ENCODE data around the gene VTA1.
A peak's percentile ranks its signal among the peaks of the same experiment; 100 is the strongest.
"Not testable (repeated sequence)": the region's sequence is repeated elsewhere in the genome, so short reads cannot be mapped to it uniquely, and the experiment has no call there.

Gene VTA1

GRCh38 chr6:142154336-142154735, 7.3 kb downstream of the VTA1 start:
- peaks cover 23% of the 10 kb centered on the region for H3K4me1 Mint-ChIP-seq
- DNase-seq, result no peak
- CTCF ChIA-PET, result interaction anchor here (1.3 to 2.2 kb wide), 3 partner anchors 10 to 54 kb away, joined by 3 to 5 read pairs (median 3); no protein-coding TSS in a partner anchor
- no peak overlapping the region for H3K27ac Mint-ChIP-seq
- H3K4me3 Mint-ChIP-seq, result no peak overlapping the region
- H3K36me3 Mint-ChIP-seq, result peaks cover 15% of the 10 kb centered on the region
- no peaks in the 10 kb centered on the region for H3K27me3 Mint-ChIP-seq
- H3K9me3 Mint-ChIP-seq, result no peaks in the 10 kb centered on the region

GRCh38 chr6:142155091-142155490, 8.0 kb downstream of the VTA1 start:
- Mint-ChIP-seq H3K36me3 (peaks cover 10% of the 10 kb centered on the region), H3K27ac (no peak overlapping the region), H3K9me3 (no peaks in the 10 kb centered on the region), H3K4me3 (no peak overlapping the region), H3K4me1 (peaks cover 15% of the 10 kb centered on the region), H3K27me3 (no peaks in the 10 kb centered on the region)
- CTCF ChIA-PET, result interaction anchor here (1.3 to 2.6 kb wide), 8 partner anchors 9 to 318 kb away, joined by 3 to 18 read pairs (median 6); no protein-coding TSS in a partner anchor
- no peak for DNase-seq

- Mint-ChIP-seq H3K27me3 (no peaks in the 10 kb centered on the region), H3K27ac (no peak overlapping the region), H3K4me3 (no peak overlapping the region), H3K36me3 (no peaks in the 10 kb centered on the region), H3K4me1 (peaks cover 11% of the 10 kb centered on the region), H3K9me3 (no peaks in the 10 kb centered on the region)
- DNase-seq, result no peak
- CTCF ChIA-PET, result interaction anchor here (0.9 to 2.6 kb wide), 16 partner anchors 8 to 1299 kb away, joined by 3 to 18 read pairs (median 4); partner anchors contain the start of genes NMBR and VTA1
Observed at GRCh38 chr6:142155895-142156757, 9.1 kb downstream of the VTA1 start.

- CTCF ChIA-PET, result interaction anchor here (0.9 to 2.6 kb wide), 15 partner anchors 9 to 1298 kb away, joined by 3 to 18 read pairs (median 4); partner anchors contain the start of genes NMBR and VTA1
- not testable (repeated sequence) for H3K36me3 Mint-ChIP-seq, H3K27me3 Mint-ChIP-seq, H3K27ac Mint-ChIP-seq, H3K4me3 Mint-ChIP-seq, H3K9me3 Mint-ChIP-seq, DNase-seq
- peaks cover 11% of the 10 kb centered on the region for H3K4me1 Mint-ChIP-seq
Observed at GRCh38 chr6:142156758-142157068, 9.7 kb downstream of the VTA1 start.

GRCh38 chr6:142162780-142163179, 15.7 kb downstream of the VTA1 start:
- no peaks in the 10 kb centered on the region for H3K27me3 Mint-ChIP-seq
- DNase-seq, result no peak
- CTCF ChIA-PET, result no interaction called here
- no peaks in the 10 kb centered on the region for H3K9me3 Mint-ChIP-seq
- H3K36me3 Mint-ChIP-seq, result peaks cover 4% of the 10 kb centered on the region
- H3K27ac Mint-ChIP-seq, result no peak overlapping the region
- no peak overlapping the region for H3K4me3 Mint-ChIP-seq
- H3K4me1 Mint-ChIP-seq, result no peaks in the 10 kb centered on the region

GRCh38 chr6:142165227-142165626, 18.2 kb downstream of the VTA1 start:
- CTCF ChIA-PET, result interaction anchor here (1.0 to 1.5 kb wide), 3 partner anchors 10 to 43 kb away, joined by 4 to 5 read pairs (median 4); no protein-coding TSS in a partner anchor
- H3K27ac Mint-ChIP-seq, result no peak overlapping the region
- H3K27me3 Mint-ChIP-seq, result no peaks in the 10 kb centered on the region
- DNase-seq, result no peak
- no peaks in the 10 kb centered on the region for H3K9me3 Mint-ChIP-seq
- no peaks in the 10 kb centered on the region for H3K4me1 Mint-ChIP-seq
- H3K4me3 Mint-ChIP-seq, result no peak overlapping the region
- peaks cover 9% of the 10 kb centered on the region for H3K36me3 Mint-ChIP-seq

GRCh38 chr6:142167071-142167470, 20.0 kb downstream of the VTA1 start:
- DNase-seq, result no peak
- CTCF ChIA-PET, result interaction anchor here (1.0 to 1.3 kb wide), 2 partner anchors 11 to 18 kb away, joined by 3 to 7 read pairs; no protein-coding TSS in a partner anchor
- H3K36me3 Mint-ChIP-seq, result peaks cover 13% of the 10 kb centered on the region
- H3K4me3 Mint-ChIP-seq, result no peak overlapping the region
- no peaks in the 10 kb centered on the region for H3K4me1 Mint-ChIP-seq
- H3K27ac Mint-ChIP-seq, result no peak overlapping the region
- H3K27me3 Mint-ChIP-seq, result no peaks in the 10 kb centered on the region
- no peaks in the 10 kb centered on the region for H3K9me3 Mint-ChIP-seq

GRCh38 chr6:142167486-142167885, 20.4 kb downstream of the VTA1 start:
- CTCF ChIA-PET, result interaction anchor here (1.3 kb wide), 1 partner anchor 12 kb away, joined by 7 read pairs; no protein-coding TSS in a partner anchor
- Mint-ChIP-seq H3K27me3 (no peaks in the 10 kb centered on the region), H3K4me3 (no peak overlapping the region), H3K27ac (no peak overlapping the region), H3K4me1 (no peaks in the 10 kb centered on the region), H3K36me3 (peaks cover 16% of the 10 kb centered on the region), H3K9me3 (no peaks in the 10 kb centered on the region)
- no peak for DNase-seq

- Mint-ChIP-seq H3K4me3 (no peak overlapping the region), H3K4me1 (no peaks in the 10 kb centered on the region), H3K27me3 (no peaks in the 10 kb centered on the region), H3K9me3 (no peaks in the 10 kb centered on the region), H3K27ac (no peak overlapping the region), H3K36me3 (peaks cover 44% of the 10 kb centered on the region)
- no peak for DNase-seq
- CTCF ChIA-PET, result no interaction called here
Observed at GRCh38 chr6:142171351-142171750, 24.3 kb downstream of the VTA1 start.

GRCh38 chr6:142172758-142173157, 25.7 kb downstream of the VTA1 start:
- Mint-ChIP-seq H3K27ac (peak overlapping the region; percentile 15), H3K27me3 (no peaks in the 10 kb centered on the region), H3K9me3 (peaks cover under 1% of the 10 kb centered on the region), H3K36me3 (peaks cover 50% of the 10 kb centered on the region), H3K4me3 (no peak overlapping the region), H3K4me1 (no peaks in the 10 kb centered on the region)
- CTCF ChIA-PET, result no interaction called here
- DNase-seq, result no peak

- no peak overlapping the region for H3K4me3 Mint-ChIP-seq
- CTCF ChIA-PET, result no interaction called here
- peaks cover 53% of the 10 kb centered on the region for H3K36me3 Mint-ChIP-seq
Observed at GRCh38 chr6:142173980-142174379, 26.9 kb downstream of the VTA1 start.

GRCh38 chr6:142174703-142175102, 27.6 kb downstream of the VTA1 start:
- DNase-seq, result no peak
- H3K36me3 Mint-ChIP-seq, result peaks cover 54% of the 10 kb centered on the region
- no peak overlapping the region for H3K4me3 Mint-ChIP-seq
- CTCF ChIA-PET, result no interaction called here
- no peaks in the 10 kb centered on the region for H3K4me1 Mint-ChIP-seq
- H3K27me3 Mint-ChIP-seq, result no peaks in the 10 kb centered on the region
- H3K9me3 Mint-ChIP-seq, result peaks cover 4% of the 10 kb centered on the region
- no peak overlapping the region for H3K27ac Mint-ChIP-seq

More at GRCh38 chr6:142173980-142174379, 26.9 kb downstream of the VTA1 start:
- Mint-ChIP-seq H3K27ac (no peak overlapping the region), H3K4me1 (no peaks in the 10 kb centered on the region), H3K27me3 (no peaks in the 10 kb centered on the region), H3K9me3 (peaks cover 4% of the 10 kb centered on the region)
- DNase-seq, result no peak

- Mint-ChIP-seq H3K9me3 (peaks cover 4% of the 10 kb centered on the region), H3K36me3 (peaks cover 45% of the 10 kb centered on the region), H3K4me1 (no peaks in the 10 kb centered on the region), H3K27me3 (no peaks in the 10 kb centered on the region), H3K27ac (no peak overlapping the region), H3K4me3 (no peak overlapping the region)
- DNase-seq, result no peak
- CTCF ChIA-PET, result interaction anchor here (0.8 kb wide), 1 partner anchor 30 kb away, joined by 4 read pairs; no protein-coding TSS in a partner anchor
Observed at GRCh38 chr6:142178129-142178528, 31.1 kb downstream of the VTA1 start.

- no peaks in the 10 kb centered on the region for H3K4me1 Mint-ChIP-seq
- no peak overlapping the region for H3K27ac Mint-ChIP-seq
- no peak for DNase-seq
Observed at GRCh38 chr6:142182004-142182403, 34.9 kb downstream of the VTA1 start.

GRCh38 chr6:142183351-142183750, 36.3 kb downstream of the VTA1 start:
- H3K36me3 Mint-ChIP-seq, result peaks cover 8% of the 10 kb centered on the region
- H3K27ac Mint-ChIP-seq, result no peak overlapping the region
- no peak for DNase-seq
- no peaks in the 10 kb centered on the region for H3K27me3 Mint-ChIP-seq
- H3K9me3 Mint-ChIP-seq, result no peaks in the 10 kb centered on the region
- CTCF ChIA-PET, result interaction anchor here (0.7 to 1.0 kb wide), 2 partner anchors 24 to 620 kb away, joined by 3 read pairs; no protein-coding TSS in a partner anchor
- H3K4me1 Mint-ChIP-seq, result no peaks in the 10 kb centered on the region
- H3K4me3 Mint-ChIP-seq, result no peak overlapping the region

More at GRCh38 chr6:142182004-142182403, 34.9 kb downstream of the VTA1 start:
- H3K27me3 Mint-ChIP-seq, result no peaks in the 10 kb centered on the region
- CTCF ChIA-PET, result no interaction called here
- peaks cover 4% of the 10 kb centered on the region for H3K9me3 Mint-ChIP-seq
- peaks cover 20% of the 10 kb centered on the region for H3K36me3 Mint-ChIP-seq
- H3K4me3 Mint-ChIP-seq, result no peak overlapping the region

Data from activated naive CD4-positive, alpha-beta T cell treated with anti-CD3 and anti-CD28 coated beads, Interleukin-2, amount 10 ng/mL, durations not matched to agents 7 days and 5 days (primary cell).